Islet of Langerhans (tissue), 1 donor: ENCODE measurements around the gene BLNK.

Experiments used
- FAIRE-seq: peaks from one replicate; lab custom pipeline; 2011; peaks lifted over from hg19 to GRCh38; lab: Jason Lieb, UNC

BLNK gene

GRCh38 chr10:96288151-96288621 lies 16.8 kb upstream of the BLNK start:
- peak; percentile 36 for FAIRE-seq

GRCh38 chr10:96287392-96288105 lies 16.2 kb upstream of the BLNK start:
- FAIRE-seq = peak; percentile 100

- no peak for FAIRE-seq
Measured at GRCh38 chr10:96285331-96285752, 14.0 kb upstream of the BLNK start.

DNA sequence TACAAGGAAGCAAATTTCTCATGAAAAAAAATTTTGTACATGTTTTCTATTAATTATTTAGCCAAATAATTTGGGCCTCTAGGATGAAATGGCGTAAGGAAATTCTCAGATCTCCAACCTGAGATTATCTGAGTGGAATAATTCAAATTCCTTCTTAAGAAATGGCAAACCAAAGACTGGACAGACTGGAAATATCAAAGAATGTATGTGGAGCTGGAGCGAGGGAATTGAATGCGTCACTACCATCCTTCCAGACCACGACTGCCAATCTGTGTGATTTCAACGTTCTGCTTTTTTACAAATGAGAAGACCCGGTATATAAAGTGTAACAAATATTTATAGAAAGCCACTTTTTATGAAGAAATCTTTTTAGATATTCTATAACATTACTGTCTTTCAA lies 12.4 kb upstream of the BLNK start:
- FAIRE-seq = no peak

DNA sequence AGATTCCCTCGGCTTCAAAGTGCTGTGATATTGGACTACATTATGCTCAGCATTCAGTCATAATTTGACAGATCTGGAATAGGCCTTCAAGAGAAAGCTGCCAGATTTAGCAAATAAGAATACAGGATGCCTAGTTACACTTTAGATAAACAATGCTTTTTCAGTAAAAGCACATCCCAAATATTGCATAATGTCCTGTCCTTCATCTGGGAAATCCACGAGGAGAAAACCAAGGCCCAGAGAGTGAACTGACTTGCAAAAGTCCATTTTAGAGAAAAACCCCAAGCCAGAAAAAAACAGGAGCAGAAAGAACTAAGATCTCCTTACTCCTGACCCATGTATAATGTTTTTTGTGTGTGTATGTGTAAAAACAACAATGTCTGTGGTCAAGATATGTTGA lies 12.0 kb upstream of the BLNK start:
- FAIRE-seq = no peak

DNA sequence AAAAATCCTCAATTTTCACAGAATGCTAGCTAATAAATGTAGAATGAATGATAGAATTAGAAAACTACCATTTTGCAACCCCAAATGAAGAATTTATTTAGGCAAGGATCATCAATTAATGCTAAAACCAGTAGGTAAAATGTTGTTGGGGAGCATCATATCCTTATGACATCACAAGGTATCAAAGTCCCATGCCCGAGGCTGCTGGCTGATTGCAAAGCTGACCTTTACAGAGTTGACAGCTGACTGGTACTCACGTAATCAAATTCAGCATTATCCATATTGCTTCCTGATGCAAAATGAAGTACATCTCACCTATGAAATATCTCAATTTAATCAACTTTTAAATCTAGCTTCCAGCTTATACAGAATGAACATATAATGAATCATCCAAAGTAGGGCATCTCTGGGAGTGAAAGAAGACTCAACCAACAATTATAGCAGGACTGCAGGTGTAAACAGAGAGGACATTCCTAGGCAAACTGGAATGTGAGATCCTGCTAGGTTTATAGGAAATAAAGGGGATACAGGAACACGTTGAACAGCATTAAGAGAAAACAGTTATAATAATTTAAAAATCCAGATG lies 10.2 kb upstream of the BLNK start:
- FAIRE-seq = no peak

DNA sequence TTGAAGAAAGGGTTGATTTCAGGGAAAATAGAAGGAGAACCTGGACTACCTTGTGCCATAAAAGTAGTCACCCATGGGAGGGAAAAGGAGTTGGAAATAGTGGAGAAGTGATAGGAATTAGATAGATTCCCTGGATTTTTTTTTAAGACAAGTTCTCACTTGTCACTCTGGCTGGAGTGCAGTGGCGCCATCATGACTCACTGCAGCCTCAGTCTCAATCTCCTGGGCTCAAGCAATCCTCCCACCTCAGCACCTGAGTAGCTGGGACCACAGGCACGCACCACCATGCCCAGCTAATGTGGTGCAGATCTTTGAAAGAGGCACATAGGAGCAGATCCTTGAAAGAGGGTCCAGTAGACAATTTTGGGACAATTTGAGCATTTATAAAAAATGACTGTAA lies 9.5 kb upstream of the BLNK start:
- FAIRE-seq = no peak

- FAIRE-seq = no peak
Measured at GRCh38 chr10:96279191-96279641, 7.8 kb upstream of the BLNK start.

- FAIRE-seq = no peak
Measured at GRCh38 chr10:96276831-96277230, 5.5 kb upstream of the BLNK start.

DNA sequence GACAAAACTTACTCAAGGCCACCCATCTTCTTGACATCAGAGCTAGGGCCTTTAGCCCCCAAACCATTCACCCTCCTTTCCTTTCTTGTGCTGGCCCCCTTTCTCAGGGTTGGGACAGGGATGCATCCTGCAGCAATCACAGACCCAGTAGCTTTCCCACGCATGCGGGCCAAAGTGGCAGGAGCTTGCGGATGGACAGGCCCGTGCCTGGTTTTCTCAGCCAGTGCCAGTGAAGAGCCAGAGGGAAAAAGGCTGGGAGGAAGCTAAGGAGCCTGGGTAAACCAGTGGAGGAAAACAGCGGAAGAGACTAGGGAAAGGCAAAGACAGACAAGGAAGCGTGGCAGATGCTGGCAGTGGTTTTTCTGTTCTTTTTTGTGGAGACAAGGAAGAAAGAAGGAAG lies 5.1 kb upstream of the BLNK start:
- no peak for FAIRE-seq

- FAIRE-seq = no peak
Measured at GRCh38 chr10:96275685-96276418, 4.5 kb upstream of the BLNK start.

GRCh38 chr10:96272316-96273280 lies 1.2 kb upstream of the BLNK start:
- FAIRE-seq = no peak

- no peak for FAIRE-seq
Measured at GRCh38 chr10:96270571-96270970, 798 bp downstream of the BLNK start.

DNA sequence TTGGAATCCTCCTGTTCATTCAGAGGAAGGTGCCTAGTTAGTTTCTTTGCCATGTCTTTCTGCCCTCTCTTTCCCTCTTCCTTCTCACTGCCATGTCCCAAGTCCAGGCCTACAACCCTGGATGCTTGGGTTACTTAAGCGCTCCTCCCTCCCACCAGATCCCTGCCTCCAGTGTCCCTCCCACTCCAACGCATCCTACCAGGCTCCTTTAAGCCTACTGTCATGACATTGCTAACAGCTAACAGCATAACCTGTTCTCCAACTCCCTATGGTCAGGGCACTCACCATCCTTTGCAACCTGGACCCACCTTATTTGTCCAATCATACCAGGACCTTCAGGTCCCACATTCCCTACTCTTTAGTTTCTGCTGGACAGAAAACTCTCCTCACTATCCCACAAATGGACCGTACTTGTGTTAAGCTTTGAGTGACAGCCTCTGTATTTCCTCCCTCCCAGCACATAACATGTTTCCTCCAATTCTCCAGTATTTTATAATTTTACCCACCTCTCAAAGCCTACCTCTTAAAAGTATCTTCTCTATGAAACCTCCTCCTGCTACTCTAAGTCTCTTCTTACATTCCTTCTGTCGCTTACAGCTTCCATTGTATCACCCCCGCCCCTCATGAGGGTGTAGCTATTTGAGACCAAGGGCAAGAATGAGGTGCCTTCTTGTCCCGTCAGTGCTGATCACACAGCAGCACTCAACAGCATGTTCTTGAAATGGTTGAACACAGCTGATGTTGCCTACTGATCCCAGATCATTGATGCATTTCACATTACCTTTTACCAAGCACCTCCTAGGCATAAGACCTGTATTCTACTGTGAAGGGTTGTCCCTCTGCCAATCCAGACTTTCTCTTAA lies 1.7 kb downstream of the BLNK start:
- no peak for FAIRE-seq

GRCh38 chr10:96268341-96268909 lies 2.9 kb downstream of the BLNK start:
- FAIRE-seq = no peak

GRCh38 chr10:96267234-96267705 lies 4.1 kb downstream of the BLNK start:
- FAIRE-seq = peak; percentile 36

DNA sequence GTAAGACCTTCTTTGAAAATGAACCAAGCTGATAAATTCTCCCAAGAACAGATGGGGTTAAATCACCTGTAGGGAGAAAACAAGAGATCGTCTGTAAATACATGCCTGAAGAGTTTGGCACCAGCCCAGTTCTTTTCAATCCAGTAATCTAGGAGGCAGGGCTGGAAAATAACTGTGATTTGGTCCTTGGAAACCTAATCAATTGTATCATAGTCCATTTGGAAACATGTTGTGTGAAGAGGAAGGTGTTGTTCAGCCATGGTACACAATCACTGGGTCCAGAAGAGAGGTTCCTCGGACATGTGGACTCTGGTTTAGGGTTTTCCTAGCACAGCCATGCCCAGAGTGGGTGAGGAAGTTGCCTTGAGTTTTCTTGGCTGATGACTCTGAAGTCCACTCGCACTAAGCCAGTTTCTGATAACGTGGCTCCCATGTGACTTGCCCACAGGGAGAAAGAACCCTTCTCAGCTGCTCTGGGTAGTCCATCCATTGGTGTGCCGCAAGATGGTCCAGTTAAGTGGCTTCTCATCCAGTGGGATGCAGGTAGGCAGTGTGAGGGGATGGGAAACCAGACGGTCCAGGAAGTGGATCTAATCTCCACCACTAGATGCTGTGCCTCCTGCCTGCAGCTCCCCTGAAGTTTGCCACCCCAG lies 5.1 kb downstream of the BLNK start:
- no peak for FAIRE-seq

DNA sequence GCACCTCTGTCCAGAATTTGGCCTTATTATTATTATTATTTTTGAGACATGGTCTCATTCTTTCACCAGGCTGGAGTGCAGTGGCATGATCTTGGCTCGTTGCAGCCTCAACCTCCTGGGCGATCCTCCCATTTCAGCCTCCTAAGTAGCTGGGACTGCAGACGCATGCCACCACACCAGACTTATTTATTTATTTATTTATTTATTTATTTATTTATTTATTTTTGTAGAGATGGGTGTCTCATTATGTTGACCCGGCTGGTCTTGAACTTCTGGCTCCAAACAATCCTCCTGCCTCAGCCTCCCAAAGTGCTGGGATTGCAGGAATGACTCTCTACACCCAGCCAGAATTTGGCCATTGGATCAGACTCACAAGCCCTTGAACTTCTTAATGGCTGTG lies 6.4 kb downstream of the BLNK start:
- no peak for FAIRE-seq

DNA sequence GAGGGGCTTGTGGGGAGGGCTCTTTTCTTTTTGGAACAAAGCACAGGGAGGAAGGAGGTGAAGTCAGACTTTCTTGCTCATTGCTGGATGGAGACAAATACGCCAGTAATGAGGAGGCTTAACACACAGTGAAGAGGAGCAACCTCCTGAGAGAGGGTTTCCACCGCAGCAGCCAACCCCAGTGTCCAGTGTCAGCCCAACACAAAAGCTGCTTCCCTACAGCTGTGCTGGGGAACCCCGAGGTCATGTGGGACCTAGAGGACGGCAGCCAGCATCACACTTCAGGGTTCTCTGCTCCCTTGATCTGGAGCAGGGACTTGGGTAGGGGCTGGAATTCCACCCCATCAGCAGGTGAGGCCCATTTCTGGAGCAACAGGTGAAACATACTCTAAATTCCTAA lies 7.7 kb downstream of the BLNK start:
- FAIRE-seq = no peak

DNA sequence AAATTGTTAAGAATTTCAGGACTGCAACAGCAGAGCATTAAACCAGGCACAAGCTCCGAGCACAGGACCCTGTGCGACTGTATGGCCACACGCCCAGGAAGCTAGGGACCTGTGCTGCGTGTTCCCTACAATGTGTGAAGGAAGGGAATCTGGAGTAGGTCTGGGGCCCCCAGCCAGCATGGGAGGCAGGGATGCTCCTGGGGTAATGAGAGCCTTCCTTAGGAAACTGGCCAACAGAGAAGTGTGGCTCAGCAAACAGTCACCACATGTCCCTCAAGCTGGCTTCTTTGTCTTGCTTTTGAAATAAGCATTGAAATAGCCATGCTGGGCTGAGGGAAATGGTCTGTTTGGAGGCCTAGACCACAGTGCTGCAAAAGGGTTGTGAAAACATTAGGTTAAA lies 8.2 kb downstream of the BLNK start:
- FAIRE-seq = no peak
